ENCODE measurements around the gene HDAC11.

- TF ChIP-seq, protein P1, sequence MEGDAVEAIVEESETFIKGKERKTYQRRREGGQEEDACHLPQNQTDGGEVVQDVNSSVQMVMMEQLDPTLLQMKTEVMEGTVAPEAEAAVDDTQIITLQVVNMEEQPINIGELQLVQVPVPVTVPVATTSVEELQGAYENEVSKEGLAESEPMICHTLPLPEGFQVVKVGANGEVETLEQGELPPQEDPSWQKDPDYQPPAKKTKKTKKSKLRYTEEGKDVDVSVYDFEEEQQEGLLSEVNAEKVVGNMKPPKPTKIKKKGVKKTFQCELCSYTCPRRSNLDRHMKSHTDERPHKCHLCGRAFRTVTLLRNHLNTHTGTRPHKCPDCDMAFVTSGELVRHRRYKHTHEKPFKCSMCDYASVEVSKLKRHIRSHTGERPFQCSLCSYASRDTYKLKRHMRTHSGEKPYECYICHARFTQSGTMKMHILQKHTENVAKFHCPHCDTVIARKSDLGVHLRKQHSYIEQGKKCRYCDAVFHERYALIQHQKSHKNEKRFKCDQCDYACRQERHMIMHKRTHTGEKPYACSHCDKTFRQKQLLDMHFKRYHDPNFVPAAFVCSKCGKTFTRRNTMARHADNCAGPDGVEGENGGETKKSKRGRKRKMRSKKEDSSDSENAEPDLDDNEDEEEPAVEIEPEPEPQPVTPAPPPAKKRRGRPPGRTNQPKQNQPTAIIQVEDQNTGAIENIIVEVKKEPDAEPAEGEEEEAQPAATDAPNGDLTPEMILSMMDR (IDR thresholded peaks at IDR 0.05 in 4 of 5, conservative IDR thresholded peaks at IDR 0.05 in 1 of 5): no peak
- no peak for TF ChIP-seq POLR2A (IDR thresholded peaks at IDR 0.05)
These were observed 7.1 kb upstream of the HDAC11 start for GRCh38 chr3:13473020-13473419.

Data from gastrocnemius medialis (tissue), 4 donors.